Limb (tissue), 2 donors: ENCODE data around the gene DDAH1.
A peak's percentile ranks its signal among the peaks of the same experiment; 100 is the strongest.

Source experiments
- DNase-seq, 2 donors: peaks; one replicate each; pipeline ENCODE4 v3.0.0-alpha.2; 2016; ENCODE audit errors: extremely low spot score in 2 of 2

Gene DDAH1

DNA sequence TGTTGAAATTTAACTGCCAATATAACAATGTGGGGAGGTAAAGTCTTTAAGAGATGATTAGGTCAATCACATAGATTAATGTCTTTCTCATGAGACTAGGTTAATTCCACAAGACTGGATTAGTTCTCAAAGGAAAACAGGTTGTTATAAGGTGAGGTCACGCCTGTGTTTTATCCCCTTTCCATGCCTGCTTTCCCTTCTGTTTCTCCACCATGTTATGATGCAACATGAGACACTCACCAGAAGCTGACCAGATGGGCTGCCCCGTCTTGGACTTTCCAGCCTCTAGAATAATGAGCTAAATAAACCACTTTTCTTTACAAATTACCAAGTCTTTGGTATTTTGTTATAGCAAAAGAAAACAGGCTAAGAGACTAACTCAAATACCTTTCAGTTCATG is 70.8 kb downstream of the DDAH1 start:
- no peak for DNase-seq

DNA sequence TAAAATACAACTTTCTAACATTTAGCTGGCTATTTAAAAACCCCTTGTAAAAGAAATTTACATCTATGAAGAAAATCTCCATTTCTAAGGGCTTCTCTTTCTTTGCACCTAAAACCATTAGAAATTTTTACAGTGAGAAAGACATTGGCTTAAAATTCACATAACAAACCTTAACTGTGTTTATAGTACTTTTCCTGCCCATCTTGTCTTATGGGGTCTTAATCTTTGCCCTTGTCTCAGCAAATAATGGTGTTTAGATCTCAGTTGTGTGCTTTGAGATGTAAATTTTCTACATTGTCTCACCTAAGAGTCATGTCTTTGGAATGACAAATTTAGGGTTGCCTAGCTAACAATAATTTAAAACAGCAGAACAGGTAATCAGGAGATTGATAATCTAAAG is 71.5 kb downstream of the DDAH1 start:
- no peak for DNase-seq

DNA sequence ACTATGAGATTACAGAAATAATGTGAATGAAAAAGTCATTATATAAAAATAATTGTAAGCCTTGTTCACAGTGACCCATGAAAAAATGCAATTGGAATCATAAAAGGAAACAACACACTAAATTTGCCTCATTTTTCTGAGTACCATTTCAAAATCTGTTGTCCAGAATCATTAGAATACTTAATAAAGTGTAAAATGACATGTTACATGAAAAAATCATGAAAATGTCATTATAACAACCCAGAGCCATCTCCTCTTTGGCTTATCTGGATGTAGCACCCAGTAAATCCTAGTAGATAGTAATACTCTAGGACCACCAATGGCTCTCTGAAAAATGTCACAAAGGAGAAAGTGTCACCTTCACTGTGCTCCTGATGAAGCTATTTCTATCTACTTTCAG is 76.5 kb downstream of the DDAH1 start:
- no peak for DNase-seq

DNA sequence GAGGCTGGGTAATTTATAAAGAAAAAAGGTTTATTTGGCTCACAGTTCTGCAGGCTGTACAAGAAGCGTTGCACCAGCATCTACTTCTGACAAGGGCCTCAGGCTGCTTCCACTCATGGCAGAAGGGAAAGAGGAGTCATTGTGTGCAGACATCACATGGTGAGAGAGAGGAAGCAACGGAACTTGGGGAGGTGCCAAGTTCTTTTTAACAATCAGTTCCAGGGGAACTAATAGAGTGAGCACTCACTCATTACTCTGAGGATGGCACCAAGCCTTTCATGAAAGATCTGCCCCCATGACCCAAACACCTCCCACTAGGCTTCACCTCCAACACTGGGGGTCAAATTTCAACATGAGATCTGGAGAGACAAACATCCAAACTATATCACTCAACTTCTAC is 77.2 kb downstream of the DDAH1 start:
- no peak for DNase-seq

DNA sequence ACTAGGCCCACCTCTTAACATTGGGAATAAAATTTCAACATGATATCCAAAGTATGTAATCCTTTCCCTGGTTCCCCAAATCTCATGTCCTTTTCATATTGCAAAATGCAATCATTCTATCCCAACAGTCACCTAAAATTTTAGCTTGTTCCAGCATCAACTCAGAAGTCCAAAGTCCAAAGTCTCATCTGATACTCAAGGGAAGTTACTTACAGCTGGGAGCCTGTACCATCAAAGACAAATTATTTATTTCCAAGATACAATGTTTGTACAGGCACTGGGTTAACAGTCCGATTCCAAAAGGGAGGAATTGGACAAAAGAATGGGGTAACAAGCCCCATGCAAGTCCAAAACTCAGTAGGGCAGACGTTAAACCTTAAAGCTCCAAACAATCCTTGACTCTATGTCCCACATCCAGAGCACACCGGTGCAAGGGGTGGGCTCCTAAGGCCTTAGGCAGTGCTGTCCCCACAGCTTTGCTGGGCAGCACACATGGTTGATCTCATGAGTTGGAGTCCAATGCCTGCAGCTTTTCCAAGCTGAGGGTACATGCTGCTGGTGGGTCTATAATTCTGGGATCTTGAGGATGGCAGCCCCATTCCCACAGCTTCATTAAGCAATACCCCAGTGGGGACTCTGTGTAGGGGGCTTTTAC is 78.8 kb downstream of the DDAH1 start:
- no peak for DNase-seq

DNA sequence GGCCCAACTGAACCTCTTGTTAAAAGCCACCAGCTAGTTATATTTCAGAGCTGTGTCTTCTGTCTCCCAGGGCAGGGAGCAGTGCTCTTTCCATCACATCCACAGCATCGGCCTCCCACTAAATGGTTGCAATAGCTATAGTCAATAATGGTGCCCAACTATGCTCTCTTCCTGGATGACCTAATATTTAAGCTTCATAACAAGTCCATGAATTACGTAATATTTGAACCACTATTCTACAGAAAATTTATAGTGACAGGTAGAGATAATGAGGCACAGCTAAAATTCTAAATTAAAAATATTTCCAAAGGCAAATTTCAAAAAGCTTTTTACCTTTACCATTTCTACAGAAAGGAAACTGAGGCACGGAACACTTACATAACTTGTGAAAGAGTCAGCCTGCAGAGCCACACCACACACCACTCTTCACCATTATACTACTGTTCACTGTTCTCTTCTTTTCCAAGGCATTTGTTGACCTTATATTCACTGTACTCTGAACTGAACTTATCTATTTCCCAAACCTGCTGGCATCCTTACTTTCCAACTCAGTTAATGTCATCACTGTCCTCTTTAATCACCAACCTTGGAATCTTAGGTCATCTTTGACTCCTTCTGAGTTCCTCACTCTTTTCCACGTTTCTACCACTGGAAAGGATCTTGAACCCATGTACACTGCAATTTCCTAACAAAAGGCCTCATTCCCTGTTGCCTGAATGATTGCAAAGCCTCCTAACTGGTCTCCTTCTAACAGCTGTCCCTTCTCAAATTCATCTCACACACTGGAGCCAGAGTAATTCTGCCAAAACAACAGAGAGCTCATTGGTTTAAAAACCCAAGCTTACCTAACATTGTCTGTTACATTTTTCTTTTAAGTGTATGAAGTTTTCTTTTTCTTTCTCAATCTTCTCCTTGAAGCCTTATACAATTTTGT is 85.5 kb downstream of the DDAH1 start:
- no peak for DNase-seq

DNA sequence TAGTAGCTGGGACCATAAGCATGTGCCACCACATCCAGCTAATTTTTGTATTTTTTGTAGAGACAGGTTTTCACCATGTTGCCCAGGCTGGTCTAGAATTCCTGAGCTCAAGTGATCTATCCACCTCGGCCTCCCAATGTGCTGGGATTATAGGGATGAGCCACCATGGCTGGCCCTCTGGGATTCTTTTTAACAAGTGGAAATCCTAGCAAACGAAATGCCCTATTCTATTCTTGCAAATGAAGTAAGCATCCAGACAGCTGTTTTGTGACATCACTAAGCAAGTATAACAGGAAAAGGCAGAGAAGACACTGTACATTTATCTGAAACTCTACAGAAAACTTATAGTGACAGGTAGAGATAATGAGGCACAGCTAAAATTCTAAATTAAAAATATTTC is 86.4 kb downstream of the DDAH1 start:
- DNase-seq, result no peak

DNA sequence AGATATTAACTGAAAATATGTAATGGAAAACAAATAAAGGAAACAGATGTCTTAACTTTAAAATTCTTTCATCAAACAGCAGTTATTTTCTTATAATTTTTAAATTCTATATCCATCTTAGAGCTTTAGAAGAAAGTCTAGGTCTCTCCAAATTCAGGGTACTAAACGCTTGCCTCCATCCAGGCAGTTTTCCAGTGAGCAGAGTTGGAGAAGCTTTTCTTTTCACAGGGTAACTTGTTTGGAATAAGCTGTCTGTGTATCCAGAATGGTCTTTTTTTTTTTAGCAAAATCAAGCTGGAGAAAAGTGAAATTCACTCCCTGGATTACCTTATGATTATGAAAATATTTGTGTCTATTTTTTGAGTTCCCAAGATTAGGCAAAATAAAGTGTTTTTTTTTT is 88.6 kb downstream of the DDAH1 start:
- DNase-seq, result no peak

DNA sequence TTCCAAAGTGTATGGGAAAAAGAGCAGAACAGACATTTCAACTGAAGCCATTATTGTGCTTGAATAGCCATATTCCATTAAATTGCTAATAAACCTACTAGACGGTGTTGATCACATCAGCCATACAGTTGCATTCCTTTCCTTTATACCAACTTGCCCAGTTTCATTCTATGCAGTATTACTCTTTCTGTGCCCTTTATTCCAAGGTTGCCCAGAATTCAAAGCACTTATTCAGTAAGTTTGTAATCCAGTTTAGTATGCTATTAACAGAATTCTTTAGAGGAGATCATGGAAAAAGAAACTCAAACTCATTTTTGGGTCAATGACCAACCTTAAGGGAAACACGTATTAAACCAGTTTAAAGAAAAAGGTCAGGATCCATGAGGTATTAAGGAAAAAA is 89.5 kb downstream of the DDAH1 start:
- DNase-seq, result no peak

DNA sequence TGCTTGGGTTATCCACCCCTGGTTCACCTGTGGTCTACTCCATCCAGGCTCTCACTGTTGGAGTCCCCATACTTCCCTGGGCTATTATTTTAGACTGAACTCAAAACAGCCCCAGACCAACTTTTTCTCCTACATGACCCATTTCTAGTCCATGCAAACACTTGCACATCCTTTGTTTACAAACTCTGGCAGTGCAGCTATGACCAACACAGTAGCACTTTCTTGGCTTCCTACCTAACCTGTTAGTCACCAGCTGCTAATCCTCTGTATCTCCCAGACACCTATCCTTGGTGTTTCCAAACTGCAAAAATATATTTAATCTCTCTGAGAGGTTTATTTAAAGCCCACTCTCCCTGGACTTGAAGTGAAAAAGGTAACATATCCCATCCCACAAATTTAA is 90.8 kb downstream of the DDAH1 start:
- DNase-seq, result no peak

DNA sequence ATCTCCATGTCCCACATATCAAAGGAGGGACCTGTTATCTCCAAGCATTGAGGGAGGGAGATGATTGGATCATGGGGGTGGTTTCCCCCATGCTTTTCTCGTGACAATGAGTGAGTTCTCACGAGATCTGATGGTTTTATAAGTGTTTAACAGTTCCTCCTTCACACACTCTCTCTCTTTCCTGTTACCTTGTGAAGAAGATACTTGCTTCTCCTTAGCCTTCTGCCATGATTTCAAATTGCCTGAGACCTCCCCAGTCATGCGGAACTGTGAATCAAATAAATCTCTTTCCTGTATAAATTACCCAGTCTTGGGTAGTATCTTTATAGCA is 91.6 kb downstream of the DDAH1 start:
- no peak for DNase-seq

DNA sequence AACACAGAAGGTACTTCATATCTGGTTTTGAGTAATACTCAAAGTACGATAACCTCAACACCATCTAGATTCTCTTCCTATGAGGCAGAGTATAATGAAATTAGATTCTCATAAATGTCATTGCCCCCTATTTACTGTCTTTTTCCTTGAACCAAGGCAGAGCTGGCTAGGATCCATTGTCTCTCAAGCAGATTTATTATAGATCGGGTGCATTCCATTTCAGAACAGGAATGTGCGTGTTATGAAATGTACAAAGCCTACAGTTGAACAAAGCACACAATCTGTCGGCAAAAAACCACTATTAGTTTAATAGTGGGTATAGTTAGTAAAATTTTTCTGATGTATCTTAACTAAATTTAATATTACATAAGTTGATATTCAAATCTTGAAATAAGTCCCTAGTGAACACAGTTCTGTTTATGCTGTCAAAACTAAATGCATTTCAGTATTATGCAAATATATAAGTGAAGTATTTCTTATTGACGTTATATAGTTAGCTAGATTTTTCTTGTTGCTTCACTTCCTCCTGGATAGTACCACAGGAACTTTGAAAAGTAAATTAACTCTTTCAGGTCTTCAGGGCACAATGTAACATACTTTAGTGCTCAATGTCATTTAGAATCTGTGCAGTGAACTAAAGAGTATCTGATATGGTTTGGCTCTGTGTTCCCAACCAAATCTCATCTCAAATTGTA is 92.1 kb downstream of the DDAH1 start:
- DNase-seq, result no peak

DNA sequence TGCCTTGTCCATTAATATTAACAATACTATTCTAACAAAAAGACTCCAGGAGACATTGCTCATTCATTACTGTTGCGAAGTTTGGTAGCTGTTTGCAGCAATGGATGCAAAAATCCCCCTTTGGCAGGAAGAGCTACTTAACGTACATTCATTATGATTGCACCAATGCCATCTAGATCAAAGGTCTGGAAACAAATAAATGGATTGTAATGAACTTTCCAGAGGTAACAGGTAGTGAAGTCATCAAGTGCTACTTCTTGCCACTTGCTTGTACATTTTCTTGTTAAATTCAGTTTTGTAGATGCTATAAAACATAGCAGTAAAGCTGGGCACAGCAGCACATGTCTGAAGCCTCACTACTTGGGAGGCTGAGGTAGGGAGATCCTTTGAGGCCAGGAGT is 93.9 kb downstream of the DDAH1 start:
- DNase-seq, result no peak

DNA sequence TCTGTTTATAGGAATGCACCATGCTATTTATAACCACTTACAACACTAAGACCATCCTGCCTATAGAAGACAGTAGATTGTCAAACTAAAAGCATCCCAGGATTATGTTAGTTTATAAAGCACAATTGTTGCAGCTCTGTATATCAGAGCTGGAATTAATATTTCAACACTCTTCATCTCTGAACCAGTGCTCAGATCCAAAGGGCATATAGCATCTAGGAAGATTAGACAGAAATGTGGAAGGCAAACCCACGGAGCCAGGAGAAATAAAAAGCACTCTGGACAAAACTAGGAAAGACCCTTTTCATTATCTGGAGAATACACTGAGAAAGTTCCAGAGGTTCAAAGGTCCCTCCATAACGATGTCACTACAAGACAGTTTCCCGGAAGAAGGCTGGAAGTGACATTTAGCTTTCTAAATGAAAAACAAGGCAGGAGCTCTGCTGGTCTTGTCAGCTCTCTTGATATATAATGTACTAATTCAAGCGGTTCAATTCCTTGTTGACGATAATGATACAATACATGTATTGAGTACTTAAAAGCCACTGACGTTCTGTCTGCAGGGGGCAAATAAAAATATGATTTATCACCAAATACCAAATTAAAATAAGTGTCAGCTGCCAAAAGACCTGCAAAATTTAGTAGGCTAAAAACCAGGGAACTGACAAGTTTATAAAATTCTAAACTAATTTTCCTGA is 96.7 kb downstream of the DDAH1 start:
- DNase-seq, result no peak

DNA sequence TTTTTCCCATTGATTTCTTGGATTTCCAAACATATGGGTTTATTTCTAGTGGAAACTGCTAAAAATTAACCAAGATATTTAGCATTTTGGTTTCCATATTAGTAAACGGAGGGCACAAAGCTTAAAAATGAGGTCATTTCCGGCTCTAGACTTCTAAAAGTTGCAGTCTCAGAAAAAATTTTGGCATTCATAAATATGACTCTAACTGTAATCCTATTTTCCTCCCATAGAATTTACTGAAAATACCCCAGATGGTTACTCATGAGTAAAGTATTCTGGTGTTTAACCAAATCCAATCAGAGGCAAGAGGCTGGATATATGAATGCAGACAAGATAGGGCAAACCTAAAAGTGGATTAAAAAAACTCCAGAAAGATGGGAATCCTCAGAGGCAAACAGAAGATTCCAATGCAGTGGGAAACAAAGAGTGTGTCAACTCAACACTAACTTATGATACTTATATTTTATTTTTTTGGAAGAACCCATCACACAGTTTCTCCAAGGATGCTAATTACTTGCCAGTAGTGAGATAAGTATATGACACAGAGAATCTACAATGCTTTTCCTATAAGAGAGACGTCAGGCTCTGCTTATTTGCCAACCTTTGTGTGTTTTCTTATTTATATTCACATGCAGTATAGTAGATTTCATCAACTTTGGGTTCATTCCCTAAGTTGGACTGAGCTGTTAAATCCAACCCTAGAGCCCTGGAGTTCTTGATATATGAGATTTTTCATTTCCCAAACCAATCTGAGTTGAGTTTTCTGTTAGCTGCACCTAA is 98.4 kb downstream of the DDAH1 start:
- no peak for DNase-seq

DNA sequence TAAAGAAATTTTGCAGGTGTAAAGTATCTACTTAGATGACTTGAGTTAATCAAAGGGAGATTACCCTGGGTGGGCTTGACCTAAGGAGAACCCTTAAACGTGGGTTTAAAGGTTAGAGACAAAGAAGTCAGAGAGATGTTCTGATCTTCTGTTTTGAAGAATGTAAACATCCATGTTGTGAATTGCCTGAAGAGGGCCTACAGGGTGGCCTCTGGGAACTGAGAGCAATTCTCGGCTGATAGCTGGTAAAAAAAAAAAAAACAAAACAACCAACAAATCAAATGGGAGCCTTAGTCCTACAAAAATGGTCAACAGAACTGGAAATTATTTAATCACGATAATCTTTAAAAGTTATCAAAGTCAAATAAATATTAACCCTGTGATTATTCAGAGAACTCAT is 99.1 kb downstream of the DDAH1 start:
- no peak for DNase-seq

DNA sequence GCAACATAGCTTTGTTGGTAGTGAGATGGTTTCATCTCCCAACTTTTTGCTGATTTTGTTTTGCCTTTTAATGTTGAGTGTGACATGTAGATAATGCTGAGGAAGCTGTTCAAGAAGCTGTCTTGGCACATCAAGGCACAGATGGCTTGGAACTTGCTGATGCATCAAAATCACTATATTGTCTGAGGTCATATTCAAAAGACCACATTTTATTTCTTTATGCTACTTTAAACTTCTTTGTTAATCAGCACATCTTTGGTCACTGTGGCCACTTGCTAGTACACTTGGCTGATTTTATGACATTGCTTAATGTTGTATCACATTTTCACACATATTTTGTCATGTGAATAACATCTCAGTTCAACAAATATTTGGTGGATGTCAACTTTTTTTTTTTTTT is 101.4 kb downstream of the DDAH1 start:
- DNase-seq, result no peak

DNA sequence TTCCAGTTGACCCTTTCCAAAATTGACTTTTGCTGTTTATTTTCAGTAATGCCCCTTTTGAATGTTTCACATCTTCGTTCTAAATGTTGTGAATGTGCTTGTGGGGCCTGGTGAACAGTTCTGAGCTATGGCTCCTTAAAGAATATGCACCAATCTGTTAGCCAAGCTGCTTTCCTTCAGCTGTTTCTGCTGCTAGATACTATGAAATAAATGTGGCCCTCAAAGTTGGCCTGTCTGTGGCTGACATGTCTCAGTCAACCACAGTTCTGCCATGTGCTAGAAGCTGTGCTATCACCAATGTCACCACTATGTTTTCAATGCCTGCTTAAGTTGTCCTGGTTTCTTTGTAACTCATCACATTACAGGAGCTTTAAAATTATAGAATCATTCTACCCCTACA is 101.9 kb downstream of the DDAH1 start:
- no peak for DNase-seq

DNA sequence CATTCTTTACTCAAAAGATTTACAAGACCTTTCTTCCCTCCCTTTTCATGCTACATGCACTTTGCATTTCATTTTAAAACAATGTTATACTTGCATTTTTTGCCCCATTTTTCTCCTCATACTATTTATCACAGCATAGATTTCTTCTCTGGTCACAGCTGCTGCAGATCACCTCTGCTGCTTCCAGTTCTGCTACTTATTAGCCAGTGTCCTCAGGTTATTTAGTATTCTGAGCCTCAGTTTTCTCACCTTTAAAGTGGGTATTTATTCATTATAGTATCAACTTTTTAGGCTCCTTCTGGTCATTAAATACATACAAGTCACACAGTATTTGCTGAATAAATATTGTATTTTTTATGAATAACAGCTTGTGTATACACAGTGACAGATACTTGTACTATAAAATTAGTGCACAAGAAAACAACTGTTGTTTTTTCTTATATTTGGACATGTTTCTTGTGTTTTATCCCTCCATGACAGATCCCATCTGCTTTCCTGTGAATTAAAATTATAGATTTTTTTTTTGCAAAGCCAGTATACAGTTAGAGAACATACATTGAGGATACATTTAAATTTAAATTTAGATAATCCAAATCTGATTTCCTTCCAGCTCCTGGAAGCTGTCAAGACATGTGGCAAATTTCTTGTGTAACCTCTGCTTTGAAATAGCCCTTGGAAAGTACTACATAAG is 103.2 kb downstream of the DDAH1 start:
- DNase-seq, result no peak

DNA sequence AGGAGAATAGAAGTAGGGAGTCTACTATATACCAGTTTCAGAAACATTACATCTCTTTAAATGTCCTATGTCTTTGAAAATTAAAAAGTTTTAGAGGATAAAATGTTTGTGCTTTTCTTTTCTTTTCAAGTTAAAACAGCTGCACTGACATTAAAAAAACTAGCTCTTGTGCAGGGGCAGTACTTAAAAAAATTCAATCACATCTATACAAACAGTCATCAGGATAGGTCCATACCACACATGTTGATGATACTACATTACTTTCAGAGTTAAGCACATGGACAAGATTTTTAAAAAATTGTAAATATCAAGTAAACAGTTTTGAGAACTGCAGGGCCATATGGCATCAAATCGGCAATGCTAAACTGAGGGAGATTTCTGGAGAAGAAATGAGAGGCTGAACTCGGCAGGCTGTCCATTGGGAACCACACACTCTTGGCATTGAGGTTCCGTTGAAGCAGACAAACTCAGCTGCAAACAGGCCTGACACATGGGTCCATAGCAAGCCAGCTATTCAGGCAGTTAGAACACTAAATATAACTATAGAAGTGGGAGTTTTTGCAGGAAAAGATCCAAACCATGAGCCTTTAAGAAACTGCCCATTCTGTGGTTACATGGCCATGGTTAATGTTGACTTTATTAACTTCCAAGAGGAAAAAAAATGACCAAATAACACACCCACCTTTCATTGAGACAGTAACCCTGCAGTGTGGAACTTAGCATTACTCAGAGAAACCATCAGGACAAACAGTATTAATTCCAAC is 104.0 kb downstream of the DDAH1 start:
- DNase-seq, result peak; percentile 35 to 61
